SK-N-SH (cell line): ENCODE results near the gene GRIN2C. TPM values are rescaled to one million over a fixed set of nuclear protein-coding genes. Genes with fewer than 3 reads are reported as not detected.

ENCODE experiments used
- CTCF ChIA-PET: fragments of 300-600, 350-600 bp; formaldehyde crosslinking; extraction: SDS; loops from one replicate; lab custom pipeline; 2021; lab: Yijun Ruan, JAX
- POLR2A ChIA-PET: fragments of 350-600 bp; sonication (Branson Sonifier 250); formaldehyde crosslinking; extraction: SDS; loops from one replicate; lab custom pipeline; 2020; ENCODE audit warnings: antibody characterized with exemption, inconsistent platforms; lab: Yijun Ruan, JAX
- DNase-seq: peaks from one replicate; pipeline ENCODE4 v3.0.0; 2012
- H2AFZ ChIP-seq: fragments of 200-600 bp; sonication (generic); 2 replicates; pipeline ENCODE4 v1.8.1; 2016; ENCODE audit warnings: antibody characterized with exemption, mild to moderate bottlenecking, low read depth
- H3F3A ChIP-seq: fragments of 200-600 bp; sonication (generic); replicated peaks from 2 replicates; pipeline ENCODE3; 2016; ENCODE audit warnings: antibody characterized with exemption, mild to moderate bottlenecking; ENCODE audit not compliant: insufficient read depth
- H3K27ac ChIP-seq, 2 experiments: fragments of 200-500 bp in 1 of 2; fragments of 200-600 bp in 1 of 2; sonication (Bioruptor generic) in 1 of 2; sonication (generic), shearing (Covaris generic) in 1 of 2; 2 replicates each; pipeline versions ENCODE4 v1.5.1 to v1.6.1; 2014 to 2016; ENCODE audit warnings: low read depth in 2 of 2, inconsistent platforms in 1 of 2, low read length in 1 of 2, mild to moderate bottlenecking in 1 of 2, mixed read lengths in 1 of 2
- H3K27me3 ChIP-seq: fragments of 200-600 bp; sonication (generic), shearing (Covaris generic); 2 replicates; pipeline ENCODE4 v1.6.1; 2016; ENCODE audit warnings: mixed run types; ENCODE audit not compliant: insufficient read depth
- H3K36me3 ChIP-seq, 2 experiments: fragments of 200-500 bp in 1 of 2; fragments of 200-600 bp in 1 of 2; sonication (Bioruptor generic) in 1 of 2; sonication (generic) in 1 of 2; replicated peaks in 1 of 2; 2 replicates each; pipeline versions ENCODE3 to v1.5.1; 2014 to 2016; ENCODE audit warnings: low read length in 1 of 2, mild to moderate bottlenecking in 1 of 2; ENCODE audit not compliant: insufficient read depth in 2 of 2, control insufficient read depth in 1 of 2
- H3K4me1 ChIP-seq, 2 experiments: fragments of 200-500 bp in 1 of 2; fragments of 200-600 bp in 1 of 2; sonication (Bioruptor generic) in 1 of 2; sonication (generic), shearing (Covaris generic) in 1 of 2; 2 replicates each; pipeline versions ENCODE4 v1.5.1 to v1.6.1; 2014 to 2016; ENCODE audit warnings: low read depth in 1 of 2, low read length in 1 of 2, mixed run types in 1 of 2; ENCODE audit not compliant: insufficient read depth in 2 of 2, control insufficient read depth in 1 of 2
- H3K4me2 ChIP-seq: fragments of 200-600 bp; sonication (generic), shearing (Covaris generic); 2 replicates; pipeline ENCODE4 v1.6.1; 2017; ENCODE audit warnings: mixed run types
- H3K4me3 ChIP-seq, 2 experiments: fragments of 200-500 bp in 1 of 2; fragments of 200-600 bp in 1 of 2; sonication (Bioruptor generic) in 1 of 2; sonication (generic), shearing (Covaris generic) in 1 of 2; 2 replicates each; pipeline versions ENCODE4 v1.5.1 to v1.8.1; 2014 to 2016; ENCODE audit warnings: low read depth in 2 of 2, inconsistent platforms in 1 of 2, low read length in 1 of 2, mild to moderate bottlenecking in 1 of 2, mixed read lengths in 1 of 2, moderate library complexity in 1 of 2
- H3K79me2 ChIP-seq: fragments of 200-600 bp; sonication (generic); 2 replicates; pipeline ENCODE4 v1.8.1; 2017; ENCODE audit warnings: mild to moderate bottlenecking; ENCODE audit not compliant: insufficient read depth
- H3K9ac ChIP-seq: fragments of 200-600 bp; sonication (generic); 2 replicates; pipeline ENCODE4 v1.6.1; 2017; ENCODE audit warnings: mixed run types
- H3K9me2 ChIP-seq: fragments of 200-600 bp; sonication (generic); 2 replicates; pipeline ENCODE4 v1.6.1; 2017; ENCODE audit warnings: mixed run types
- H3K9me3 ChIP-seq: fragments of 200-600 bp; sonication (generic); 2 replicates; pipeline ENCODE4 v1.6.1; 2017; ENCODE audit warnings: mixed run types, mild to moderate bottlenecking, moderate library complexity
- H4K20me1 ChIP-seq: fragments of 200-600 bp; sonication (generic); 2 replicates; pipeline ENCODE4 v1.6.1; 2017; ENCODE audit warnings: mild to moderate bottlenecking, mixed run types; ENCODE audit not compliant: insufficient read depth
- CHD2 ChIP-seq: fragments of 150-350 bp; IDR thresholded peaks from 2 replicates; pipeline ENCODE4 v1.6.1; 2018; ENCODE audit warnings: low read length; ENCODE audit not compliant: partially characterized antibody
- CTCF ChIP-seq: fragments of 200-600 bp; sonication (generic); IDR thresholded peaks from 2 replicates; pipeline ENCODE4 v1.6.1; 2017; ENCODE audit warnings: antibody characterized with exemption, mild to moderate bottlenecking, moderate library complexity
- ELF1 ChIP-seq: IDR thresholded peaks from 2 replicates; pipeline ENCODE4 v1.4.0; 2012
- EP300 ChIP-seq, 2 experiments: IDR thresholded peaks; 2 replicates each; pipeline versions ENCODE4 v1.4.0 to v1.6.1; 2012; ENCODE audit warnings: borderline replicate concordance in 1 of 2, low read depth in 1 of 2, low read length in 1 of 2
- EZH2phosphoT487 ChIP-seq: fragments of 200-600 bp; sonication (generic); IDR thresholded peaks from 2 replicates; pipeline ENCODE4 v1.6.1; 2017; ENCODE audit warnings: low read depth, mixed run types, mild to moderate bottlenecking, antibody characterized with exemption, moderate library complexity, borderline replicate concordance
- FOSL2 ChIP-seq: IDR thresholded peaks from 2 replicates; pipeline ENCODE4 v1.4.0; 2012; ENCODE audit warnings: low read depth, mild to moderate bottlenecking, moderate library complexity, borderline replicate concordance
- FOXJ3 ChIP-seq: sonication (generic); formaldehyde crosslinking; IDR thresholded peaks from 2 replicates; pipeline ENCODE4 v1.5.1; 2020; ENCODE audit warnings: mild to moderate bottlenecking, missing genetic modification reagents
- GABPA ChIP-seq: IDR thresholded peaks from 2 replicates; pipeline ENCODE4 v1.4.0; 2012; ENCODE audit warnings: low read depth, mild to moderate bottlenecking
- JUND ChIP-seq: IDR thresholded peaks from 2 replicates; pipeline ENCODE4 v1.4.0; 2012
- MAX ChIP-seq: IDR thresholded peaks from 2 replicates; pipeline ENCODE4 v1.4.0; 2012; ENCODE audit warnings: low read depth
- MXI1 ChIP-seq: IDR thresholded peaks from 2 replicates; pipeline ENCODE4 v1.6.1; 2012; ENCODE audit warnings: mild to moderate bottlenecking, low read depth, low read length, improper control_type of control experiment
- NFIC ChIP-seq: IDR thresholded peaks from 2 replicates; pipeline ENCODE4 v1.4.0; 2012; ENCODE audit warnings: borderline replicate concordance
- RAD21 ChIP-seq: IDR thresholded peaks from 2 replicates; pipeline ENCODE4 v1.6.1; 2012; ENCODE audit warnings: mild to moderate bottlenecking, low read length
- RCOR1 ChIP-seq: fragments of 150-350 bp; IDR thresholded peaks from 2 replicates; pipeline ENCODE4 v1.6.1; 2017; ENCODE audit warnings: antibody characterized with exemption, low read length
- REST ChIP-seq: IDR thresholded peaks from 2 replicates; pipeline ENCODE4 v1.6.1; 2012; ENCODE audit warnings: mild to moderate bottlenecking, low read depth, low read length, moderate library complexity
- RFX5 ChIP-seq: IDR thresholded peaks from 2 replicates; pipeline ENCODE4 v1.6.1; 2012; ENCODE audit warnings: mild to moderate bottlenecking, improper control_type of control experiment, low read length
- SIN3A ChIP-seq: IDR thresholded peaks from 2 replicates; pipeline ENCODE4 v1.6.1; 2012; ENCODE audit warnings: low read depth, mild to moderate bottlenecking, low read length, moderate library complexity, borderline replicate concordance
- TEAD4 ChIP-seq: IDR thresholded peaks from 2 replicates; pipeline ENCODE4 v1.4.0; 2012; ENCODE audit warnings: mild to moderate bottlenecking, borderline replicate concordance; ENCODE audit not compliant: insufficient read depth
- USF1 ChIP-seq: IDR thresholded peaks from 2 replicates; pipeline ENCODE4 v1.4.0; 2012; ENCODE audit warnings: low read depth, borderline replicate concordance
- YY1 ChIP-seq: IDR thresholded peaks from 2 replicates; pipeline ENCODE4 v1.4.0; 2012; ENCODE audit warnings: low read depth, mild to moderate bottlenecking
- WGBS: methylation state at CpG from one replicate; pipeline ENCODE4 v1.1.6; 2017; ENCODE audit warnings: low lambda C conversion rate; 5-methylcytosine and 5-hydroxymethylcytosine counted together
- polyA plus RNA-seq, 3 experiments: library from polyadenylated mRNA; depleted of rRNA; stranded (reverse); fragments of >200 nt; gene quantifications; 2 replicates each; pipeline ENCODE4 v1.2.3, GENCODE V29; 2012

GRIN2C gene
- polyA plus RNA-seq, 1 of the 3 experiments (the other 2 are of a cell fraction) = 0.39 TPM

- no peaks in the 10 kb centered on the region for H3K9me3 ChIP-seq
- POLR2A ChIA-PET = no interaction called here
- CTCF ChIA-PET = interaction anchor here (0.5 to 98.1 kb wide), 24 partner anchors 6 to 308 kb away, joined by 3 to 3869 read pairs (median 4); partner anchors contain the start of genes FDXR, GRIN2C, NAT9 and NHERF1
These were observed 6.0 kb upstream of the GRIN2C start for GRCh38 chr17:74865504-74866197.

More at GRCh38 chr17:74865504-74866197, 6.0 kb upstream of the GRIN2C start:
- DNase-seq = no peak
- H3K27me3 ChIP-seq = peaks cover 11% of the 10 kb centered on the region
- WGBS = 84% methylated on average over 18 of the region's 19 CpGs
- H3K4me3 ChIP-seq = no peak overlapping the region
- no peak overlapping the region for H2AFZ ChIP-seq
- peaks cover 29% of the 10 kb centered on the region for H4K20me1 ChIP-seq
- H3K9ac ChIP-seq = no peak overlapping the region
- peaks cover 0 to 6% of the 10 kb centered on the region in 2 experiments; a peak in 1 of 4 replicates for H3K4me1 ChIP-seq
- peaks cover 6% of the 10 kb centered on the region for H3F3A ChIP-seq
- no peak overlapping the region for H3K4me2 ChIP-seq
- TF ChIP-seq CTCF (no peak), CHD2 (no peak), NFIC (no peak), ELF1 (no peak), REST (no peak), EP300 (IDR thresholded peaks at IDR 0.05; ENCODE audit: borderline replicate concordance in 1 of 2, low read depth in 1 of 2, low read length in 1 of 2) (no peak), RAD21 (no peak), FOSL2 (no peak), MAX (no peak), GABPA (no peak), FOXJ3 (CRISPR knock-in tag) (no peak), EZH2phosphoT487 (no peak), SIN3A (no peak), JUND (no peak), TEAD4 (no peak), MXI1 (no peak), YY1 (no peak), USF1 (no peak), RCOR1 (no peak), RFX5 (no peak)
- TF ChIP-seq, all 33 proteins: peak for 0
- Histone ChIP-seq H3K9me2 (no peaks in the 10 kb centered on the region), H3K27ac (no peak overlapping the region), H3K36me3 (peaks cover 10 to 31% of the 10 kb centered on the region in 2 experiments), H3K79me2 (no peaks in the 10 kb centered on the region)
